ENCODE results near the gene STIM1.

- TF ChIP-seq ZNF274 (IDR thresholded peaks at IDR 0.05; ENCODE audit: low read depth, low read length) (no peak), SUZ12 (IDR thresholded peaks at IDR 0.05; ENCODE audit: extremely low read depth, insufficient read depth, insufficient read length) (no peak), YY1 (IDR thresholded peaks at IDR 0.05; ENCODE audit: insufficient read depth, insufficient read length) (no peak)
These were observed 49.9 kb downstream of the STIM1 start for GRCh38 chr11:3905080-3905953.
